Progenitor cell of endocrine pancreas (in vitro differentiated cells): ENCODE measurements around the gene MBD5. TPM values are rescaled to one million over a fixed set of nuclear protein-coding genes. Genes with fewer than 3 reads are reported as not detected.

ENCODE experiments used
- DNase-seq: peaks from one replicate; pipeline ENCODE4 v3.0.0; 2021; ENCODE audit warnings: low spot score; ENCODE audit not compliant: unreplicated experiment
- H3K27ac Mint-ChIP-seq: 2 replicates; pipeline ENCODE4 v1.8.0; 2021; ENCODE audit warnings: mild to moderate bottlenecking, moderate library complexity, mixed read lengths
- H3K27me3 Mint-ChIP-seq: 2 replicates; pipeline ENCODE4 v1.8.0; 2021; ENCODE audit warnings: mixed read lengths
- H3K36me3 Mint-ChIP-seq: 2 replicates; pipeline ENCODE4 v1.8.0; 2022; ENCODE audit warnings: mixed read lengths; ENCODE audit not compliant: insufficient read depth
- H3K4me1 Mint-ChIP-seq: 2 replicates; pipeline ENCODE4 v1.8.0; 2021; ENCODE audit warnings: low read depth, mixed read lengths
- H3K4me3 Mint-ChIP-seq: 2 replicates; pipeline ENCODE4 v1.8.0; 2021; ENCODE audit warnings: low read depth, mild to moderate bottlenecking, moderate library complexity, mixed read lengths
- H3K9me3 Mint-ChIP-seq: 2 replicates; pipeline ENCODE4 v1.8.0; 2021; ENCODE audit warnings: low read depth, mixed read lengths
- total RNA-seq: library from RNA; stranded (reverse); gene quantifications from 2 replicates; pipeline ENCODE4 v1.2.1, GENCODE V29; 2021
- TF ChIP-seq, protein P1 (sequence below): fragments of 200-600 bp; sonication (generic); IDR thresholded peaks from one replicate; pipeline ENCODE4 v1.5.0; 2021; ENCODE audit warnings: antibody characterized with exemption, mild to moderate bottlenecking; ENCODE audit not compliant: unreplicated experiment

MBD5 gene
- total RNA-seq, 1 donor from 2014 or later, result 65.6 TPM

DNA sequence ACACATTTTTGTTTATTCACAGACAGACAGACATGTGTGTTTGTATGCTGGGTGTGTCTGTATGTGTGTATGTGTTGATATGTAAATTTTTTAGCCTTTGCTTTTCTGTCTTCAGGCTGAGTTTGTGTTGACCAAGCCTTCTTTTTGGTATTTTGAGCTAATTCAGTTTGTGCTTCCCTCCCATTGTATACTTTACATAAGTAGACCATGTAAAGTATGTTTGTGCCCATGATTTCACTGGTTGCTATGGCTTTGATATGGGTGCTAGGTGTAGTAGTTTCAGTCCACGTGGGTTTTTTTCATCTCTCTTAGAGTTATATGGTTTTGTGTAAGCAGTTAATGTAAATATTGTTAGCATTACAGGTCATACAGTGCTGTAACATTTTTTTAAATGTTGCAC is 494.2 kb downstream of the MBD5 start:
- H3K27me3 Mint-ChIP-seq, result no peaks in the 10 kb centered on the region
- H3K27ac Mint-ChIP-seq, result no peak overlapping the region
- peaks cover 5% of the 10 kb centered on the region for H3K36me3 Mint-ChIP-seq
- DNase-seq, result no peak
- H3K4me3 Mint-ChIP-seq, result no peak overlapping the region
- H3K9me3 Mint-ChIP-seq, result peaks cover 2% of the 10 kb centered on the region
- TF ChIP-seq, protein P1, sequence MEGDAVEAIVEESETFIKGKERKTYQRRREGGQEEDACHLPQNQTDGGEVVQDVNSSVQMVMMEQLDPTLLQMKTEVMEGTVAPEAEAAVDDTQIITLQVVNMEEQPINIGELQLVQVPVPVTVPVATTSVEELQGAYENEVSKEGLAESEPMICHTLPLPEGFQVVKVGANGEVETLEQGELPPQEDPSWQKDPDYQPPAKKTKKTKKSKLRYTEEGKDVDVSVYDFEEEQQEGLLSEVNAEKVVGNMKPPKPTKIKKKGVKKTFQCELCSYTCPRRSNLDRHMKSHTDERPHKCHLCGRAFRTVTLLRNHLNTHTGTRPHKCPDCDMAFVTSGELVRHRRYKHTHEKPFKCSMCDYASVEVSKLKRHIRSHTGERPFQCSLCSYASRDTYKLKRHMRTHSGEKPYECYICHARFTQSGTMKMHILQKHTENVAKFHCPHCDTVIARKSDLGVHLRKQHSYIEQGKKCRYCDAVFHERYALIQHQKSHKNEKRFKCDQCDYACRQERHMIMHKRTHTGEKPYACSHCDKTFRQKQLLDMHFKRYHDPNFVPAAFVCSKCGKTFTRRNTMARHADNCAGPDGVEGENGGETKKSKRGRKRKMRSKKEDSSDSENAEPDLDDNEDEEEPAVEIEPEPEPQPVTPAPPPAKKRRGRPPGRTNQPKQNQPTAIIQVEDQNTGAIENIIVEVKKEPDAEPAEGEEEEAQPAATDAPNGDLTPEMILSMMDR, result no peak
- H3K4me1 Mint-ChIP-seq, result peaks cover 2% of the 10 kb centered on the region

DNA sequence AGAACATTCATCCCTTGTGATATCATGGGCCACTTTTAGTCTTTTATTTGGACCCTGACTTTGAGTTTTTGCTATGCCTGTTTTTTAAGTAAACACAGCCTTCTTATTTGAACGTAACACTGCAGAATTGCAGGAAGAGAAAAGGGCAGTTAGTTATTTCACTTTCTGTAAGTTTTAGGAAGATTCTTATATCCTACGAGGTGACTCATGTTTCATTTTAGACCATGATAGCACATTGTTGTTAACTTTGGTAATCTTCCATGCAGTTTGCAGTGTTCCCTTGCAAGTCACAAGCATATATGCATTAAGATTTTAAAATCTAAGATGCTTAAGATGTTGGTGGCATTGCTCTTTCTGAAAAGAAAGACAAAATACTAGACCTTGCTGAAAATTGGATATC is 495.1 kb downstream of the MBD5 start:
- DNase-seq, result no peak
- Mint-ChIP-seq H3K27ac (no peak overlapping the region), H3K4me1 (peaks cover 2% of the 10 kb centered on the region), H3K4me3 (no peak overlapping the region), H3K9me3 (peaks cover 2% of the 10 kb centered on the region), H3K27me3 (no peaks in the 10 kb centered on the region), H3K36me3 (peaks cover 5% of the 10 kb centered on the region)
- TF ChIP-seq, protein P1, result no peak

DNA sequence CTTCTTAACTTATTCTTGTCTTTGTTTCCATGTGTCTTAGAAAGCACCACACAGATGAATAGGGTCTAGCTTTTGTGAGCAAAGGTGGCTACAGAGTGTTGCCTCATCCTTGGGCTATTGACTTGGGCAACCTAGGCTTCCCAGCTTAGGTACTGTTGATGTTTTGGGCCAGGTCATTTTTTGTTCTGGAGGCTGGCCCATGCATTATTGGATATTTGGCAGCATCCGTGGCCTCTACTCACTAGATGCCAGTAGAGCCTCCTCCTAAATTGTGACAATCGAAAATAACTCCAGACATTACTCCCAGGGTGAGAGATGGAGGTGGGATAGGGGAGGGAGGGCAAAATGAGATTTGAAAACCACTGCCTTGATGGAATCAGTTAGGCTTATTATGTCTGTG is 496.4 kb downstream of the MBD5 start:
- H3K4me1 Mint-ChIP-seq, result peaks cover 6% of the 10 kb centered on the region
- peaks cover 2% of the 10 kb centered on the region for H3K9me3 Mint-ChIP-seq
- H3K36me3 Mint-ChIP-seq, result peaks cover 5% of the 10 kb centered on the region
- DNase-seq, result no peak
- no peak overlapping the region for H3K4me3 Mint-ChIP-seq
- TF ChIP-seq, protein P1, result no peak
- no peak overlapping the region for H3K27ac Mint-ChIP-seq
- H3K27me3 Mint-ChIP-seq, result no peaks in the 10 kb centered on the region

DNA sequence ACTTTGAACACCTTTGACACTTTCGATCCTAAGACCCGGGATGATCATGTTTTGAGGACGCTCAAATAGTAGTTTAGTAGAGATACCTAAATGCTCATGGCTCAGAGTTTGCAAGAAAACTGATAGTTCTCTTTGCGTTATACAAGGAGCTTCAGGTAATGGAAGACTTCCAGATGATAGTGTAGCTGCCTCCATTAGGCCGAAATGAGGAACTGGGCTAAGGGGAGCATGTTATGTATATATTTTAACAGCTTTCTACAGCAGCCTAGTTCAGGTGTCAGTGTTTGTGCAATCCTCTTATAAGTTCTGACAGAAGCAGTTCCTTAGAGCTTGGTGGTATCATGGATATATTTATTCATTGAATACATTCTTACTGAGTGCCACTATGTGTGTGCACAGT is 496.9 kb downstream of the MBD5 start:
- H3K27me3 Mint-ChIP-seq, result no peaks in the 10 kb centered on the region
- H3K36me3 Mint-ChIP-seq, result peaks cover 5% of the 10 kb centered on the region
- TF ChIP-seq, protein P1, result no peak
- H3K4me3 Mint-ChIP-seq, result no peak overlapping the region
- H3K4me1 Mint-ChIP-seq, result peaks cover 5% of the 10 kb centered on the region
- no peak overlapping the region for H3K27ac Mint-ChIP-seq
- peaks cover 2% of the 10 kb centered on the region for H3K9me3 Mint-ChIP-seq
- DNase-seq, result no peak

DNA sequence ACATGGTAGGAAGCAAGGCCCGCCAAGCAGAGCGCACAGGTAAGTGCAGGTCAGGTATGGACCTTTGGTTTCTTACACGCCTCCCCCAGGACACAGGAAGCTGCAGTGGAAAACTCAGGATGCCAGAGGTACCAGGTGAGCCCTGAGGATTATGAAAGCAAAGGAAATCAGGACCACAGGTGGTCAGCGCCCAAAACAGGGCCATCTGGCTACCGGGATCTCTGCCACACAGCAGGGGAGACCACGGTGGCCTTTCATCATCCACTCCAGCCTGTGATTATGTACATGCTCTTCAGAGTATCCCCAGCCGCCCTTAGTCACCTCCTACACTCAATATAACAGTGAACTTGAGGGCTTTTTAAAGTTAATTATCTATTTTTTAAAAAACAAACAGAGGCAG is 498.1 kb downstream of the MBD5 start:
- TF ChIP-seq, protein P1, result no peak
- H3K4me1 Mint-ChIP-seq, result peaks cover 10% of the 10 kb centered on the region
- H3K4me3 Mint-ChIP-seq, result no peak overlapping the region
- no peaks in the 10 kb centered on the region for H3K27me3 Mint-ChIP-seq
- peaks cover 5% of the 10 kb centered on the region for H3K36me3 Mint-ChIP-seq
- no peak for DNase-seq
- H3K9me3 Mint-ChIP-seq, result peaks cover 2% of the 10 kb centered on the region
- H3K27ac Mint-ChIP-seq, result no peak overlapping the region
